Medulla oblongata (tissue), 1 donor: ENCODE data around the gene MORC1.
"Not testable (repeated sequence)": the region's sequence is repeated elsewhere in the genome, so short reads cannot be mapped to it uniquely, and the experiment has no call there.

Experiments
- DNase-seq: peaks from one replicate; pipeline ENCODE4 v3.0.0-alpha.2; 2015; ENCODE audit errors: extremely low spot score

Gene MORC1

GRCh38 chr3:109117939-109118338, at the start of gene MORC1:
MORC1 (minus strand) TSS chr3:109118134; CDS start chr3:109118059, 75 bp downstream.
- no peak for DNase-seq

GRCh38 chr3:109165905-109166304, 48.0 kb upstream of the MORC1 start:
- no peak for DNase-seq

GRCh38 chr3:109161487-109162123, 43.7 kb upstream of the MORC1 start:
- no peak for DNase-seq

GRCh38 chr3:109155828-109156227, 37.9 kb upstream of the MORC1 start:
- DNase-seq, result no peak

GRCh38 chr3:109154979-109155378, 37.0 kb upstream of the MORC1 start:
- DNase-seq, result no peak

- no peak for DNase-seq
Observed at GRCh38 chr3:109152320-109152719, 34.4 kb upstream of the MORC1 start.

- no peak for DNase-seq
Observed at GRCh38 chr3:109149078-109149477, 31.1 kb upstream of the MORC1 start.

GRCh38 chr3:109143646-109144045, 25.7 kb upstream of the MORC1 start:
- no peak for DNase-seq

GRCh38 chr3:109140318-109140717, 22.4 kb upstream of the MORC1 start:
- no peak for DNase-seq

- DNase-seq, result no peak
Observed at GRCh38 chr3:109137761-109138160, 19.8 kb upstream of the MORC1 start.

- no peak for DNase-seq
Observed at GRCh38 chr3:109136523-109136922, 18.6 kb upstream of the MORC1 start, which contains the start of gene C3orf85. C3orf85 (plus strand) TSS chr3:109136719; CDS start chr3:109136848, 129 bp downstream.

- DNase-seq, result not testable (repeated sequence)
Observed at GRCh38 chr3:109133474-109133816, 15.5 kb upstream of the MORC1 start.

GRCh38 chr3:109132801-109133473, 15.0 kb upstream of the MORC1 start:
- DNase-seq, result no peak

GRCh38 chr3:109131276-109131675, 13.3 kb upstream of the MORC1 start:
- DNase-seq, result no peak

GRCh38 chr3:109127553-109127952, 9.6 kb upstream of the MORC1 start:
- DNase-seq, result no peak

GRCh38 chr3:109125902-109126301, 8.0 kb upstream of the MORC1 start:
- DNase-seq, result no peak

GRCh38 chr3:109122690-109123089, 4.8 kb upstream of the MORC1 start:
- peak; percentile 42 for DNase-seq

GRCh38 chr3:109118584-109118983, 650 bp upstream of the MORC1 start:
- no peak for DNase-seq

GRCh38 chr3:109116031-109116430, 1.9 kb downstream of the MORC1 start:
- no peak for DNase-seq

- DNase-seq, result no peak
Observed at GRCh38 chr3:109115451-109115850, 2.5 kb downstream of the MORC1 start.

GRCh38 chr3:109114746-109115145, 3.2 kb downstream of the MORC1 start:
- no peak for DNase-seq

- no peak for DNase-seq
Observed at GRCh38 chr3:109112946-109113760, 4.8 kb downstream of the MORC1 start.

- DNase-seq, result no peak
Observed at GRCh38 chr3:109109574-109109973, 8.4 kb downstream of the MORC1 start.
